HEK293T (cell line): Measurements from ENCODE around the gene ALDH1A3.

ENCODE experiments used
- CTCF ChIA-PET: fragments of 350-600 bp; formaldehyde crosslinking; extraction: SDS; loops from one replicate; lab custom pipeline; 2021; ENCODE audit warnings: antibody characterized with exemption, inconsistent platforms; lab: Yijun Ruan, JAX
- POLR2A ChIA-PET: fragments of 350-600 bp; formaldehyde crosslinking; extraction: SDS; loops from one replicate; lab custom pipeline; 2020; ENCODE audit warnings: antibody characterized with exemption, inconsistent platforms; lab: Yijun Ruan, JAX
- DNase-seq: peaks from one replicate; pipeline ENCODE4 v3.0.0; 2012; ENCODE audit warnings: mixed read lengths; ENCODE audit errors: extremely low spot score
- ARNT ChIP-seq: fragments of 450-650 bp; IDR thresholded peaks from 2 replicates; pipeline ENCODE4 v1.6.1; 2017; ENCODE audit warnings: mild to moderate bottlenecking
- BHLHE40 ChIP-seq: fragments of 450-650 bp; IDR thresholded peaks from 2 replicates; pipeline ENCODE4 v1.6.1; 2016; ENCODE audit warnings: mild to moderate bottlenecking, moderate library complexity, borderline replicate concordance
- CTBP1 ChIP-seq: fragments of 450-650 bp; IDR thresholded peaks from 2 replicates; pipeline ENCODE4 v1.6.1; 2016; ENCODE audit warnings: borderline replicate concordance
- ELF4 ChIP-seq: fragments of 450-650 bp; IDR thresholded peaks from 2 replicates; pipeline ENCODE4 v1.6.1; 2017; ENCODE audit warnings: antibody characterized with exemption
- FOXA1 ChIP-seq: fragments of 450-650 bp; IDR thresholded peaks from 2 replicates; pipeline ENCODE4 v1.6.1; 2016; ENCODE audit warnings: mild to moderate bottlenecking
- FOXK2 ChIP-seq: fragments of 450-650 bp; IDR thresholded peaks from 2 replicates; pipeline ENCODE4 v1.6.1; 2016; ENCODE audit warnings: mild to moderate bottlenecking
- FOXM1 ChIP-seq: fragments of 450-650 bp; IDR thresholded peaks from 2 replicates; pipeline ENCODE4 v1.6.1; 2017; ENCODE audit warnings: mild to moderate bottlenecking, borderline replicate concordance
- HDGF ChIP-seq: fragments of 450-650 bp; IDR thresholded peaks from 2 replicates; pipeline ENCODE4 v1.6.1; 2017; ENCODE audit warnings: antibody characterized with exemption, borderline replicate concordance
- L3MBTL2 ChIP-seq: fragments of 450-650 bp; conservative IDR thresholded peaks from 2 replicates; pipeline ENCODE4 v1.6.1; 2016; ENCODE audit warnings: mild to moderate bottlenecking
- LEF1 ChIP-seq: fragments of 450-650 bp; IDR thresholded peaks from 2 replicates; pipeline ENCODE4 v1.6.1; 2017; ENCODE audit warnings: mild to moderate bottlenecking, borderline replicate concordance
- NFRKB ChIP-seq: fragments of 450-650 bp; IDR thresholded peaks from 2 replicates; pipeline ENCODE4 v1.6.1; 2016; ENCODE audit warnings: mild to moderate bottlenecking, moderate library complexity
- PKNOX1 ChIP-seq: fragments of 450-650 bp; IDR thresholded peaks from 2 replicates; pipeline ENCODE4 v1.6.1; 2016
- SP1 ChIP-seq: fragments of 450-650 bp; IDR thresholded peaks from 2 replicates; pipeline ENCODE4 v1.6.1; 2017
- SUZ12 ChIP-seq: fragments of 450-650 bp; IDR thresholded peaks from 2 replicates; pipeline ENCODE4 v1.6.1; 2016; ENCODE audit warnings: mild to moderate bottlenecking
- TARDBP ChIP-seq: fragments of 450-650 bp; IDR thresholded peaks from 2 replicates; pipeline ENCODE4 v1.6.1; 2016
- ZNF384 ChIP-seq: fragments of 450-650 bp; IDR thresholded peaks from 2 replicates; pipeline ENCODE4 v1.6.1; 2016

ALDH1A3 gene

GRCh38 chr15:100867433-100867832 is 12.2 kb upstream of the ALDH1A3 start:
- ChIA-PET CTCF (no interaction called here), POLR2A (no interaction called here)
- DNase-seq = no peak
- TF ChIP-seq FOXM1 (no peak), FOXA1 (no peak), NFRKB (no peak), ZNF384 (no peak), FOXK2 (no peak), CTBP1 (no peak)

- DNase-seq = no peak
These were observed 10.3 kb upstream of the ALDH1A3 start for GRCh38 chr15:100869151-100869999.

GRCh38 chr15:100873029-100873677 is 6.5 kb upstream of the ALDH1A3 start:
- ChIA-PET POLR2A (interaction anchor here (0.8 kb wide), 1 partner anchor 135 kb away, joined by 4 read pairs; no protein-coding TSS in a partner anchor), CTCF (interaction anchor here (0.6 to 1.5 kb wide), 15 partner anchors 9 to 1855 kb away, joined by 3 to 8 read pairs (median 3); no protein-coding TSS in a partner anchor)
- TF ChIP-seq NFRKB (no peak), SP1 (no peak), FOXM1 (no peak), CTBP1 (no peak), HDGF (no peak), ZNF384 (no peak), LEF1 (no peak), FOXK2 (no peak), ELF4 (no peak), FOXA1 (no peak), L3MBTL2 (no peak), BHLHE40 (no peak), SUZ12 (no peak), PKNOX1 (no peak), TARDBP (no peak), ARNT (no peak)
- DNase-seq = peak; percentile 79

More at GRCh38 chr15:100869151-100869999, 10.3 kb upstream of the ALDH1A3 start:
- TF ChIP-seq LEF1 (no peak), CTBP1 (no peak), FOXA1 (no peak), ZNF384 (no peak)
- CTCF ChIA-PET = no interaction called here
- POLR2A ChIA-PET = no interaction called here

- POLR2A ChIA-PET = no interaction called here
- no peak for DNase-seq
- TF ChIP-seq BHLHE40 = no peak
- TF ChIP-seq TARDBP = no peak
- no peak for TF ChIP-seq NFRKB
- TF ChIP-seq FOXM1 = no peak
- TF ChIP-seq L3MBTL2 = no peak
- no peak for TF ChIP-seq HDGF
- TF ChIP-seq PKNOX1 = no peak
- no peak for TF ChIP-seq ARNT
- TF ChIP-seq FOXA1 = no peak
- TF ChIP-seq ZNF384 = no peak
- TF ChIP-seq ELF4 = no peak
- no peak for TF ChIP-seq CTBP1
- no peak for TF ChIP-seq FOXK2
- no peak for TF ChIP-seq SP1
- no peak for TF ChIP-seq SUZ12
- no peak for TF ChIP-seq LEF1
- CTCF ChIA-PET = interaction anchor here (0.7 kb wide), 1 partner anchor 204 kb away, joined by 3 read pairs; no protein-coding TSS in a partner anchor
These were observed 4.1 kb upstream of the ALDH1A3 start for GRCh38 chr15:100875495-100875894.

GRCh38 chr15:100875976-100876375 is 3.7 kb upstream of the ALDH1A3 start:
- TF ChIP-seq CTBP1 (no peak), FOXK2 (no peak), SUZ12 (no peak), SP1 (no peak), L3MBTL2 (no peak), TARDBP (no peak), ELF4 (no peak), FOXA1 (no peak)
- POLR2A ChIA-PET = no interaction called here

GRCh38 chr15:100877551-100877950 is 2.1 kb upstream of the ALDH1A3 start:
- no peak for TF ChIP-seq CTBP1
- no peak for TF ChIP-seq ZNF384
- POLR2A ChIA-PET = interaction anchor here (0.7 kb wide), 1 partner anchor 331 kb away, joined by 3 read pairs; no protein-coding TSS in a partner anchor
- DNase-seq = no peak
- CTCF ChIA-PET = no interaction called here

More at GRCh38 chr15:100875976-100876375, 3.7 kb upstream of the ALDH1A3 start:
- no peak for DNase-seq
- CTCF ChIA-PET = interaction anchor here (0.6 kb wide), 1 partner anchor 131 kb away, joined by 3 read pairs; no protein-coding TSS in a partner anchor
